Muscle of leg (tissue), 11 donors: ENCODE results near the gene LY9. TPM values are rescaled to one million over a fixed set of nuclear protein-coding genes. Genes with fewer than 3 reads are reported as not detected.

Source experiments
- DNase-seq: peaks from one replicate; pipeline ENCODE4 v3.0.0; 2013
- H3K27ac ChIP-seq: one replicate; pipeline ENCODE4 v1.5.1; 2013; ENCODE audit warnings: mild to moderate bottlenecking, low read length, control low read depth
- H3K27me3 ChIP-seq: one replicate; pipeline ENCODE4 v1.6.1; 2013; ENCODE audit warnings: low read length; ENCODE audit not compliant: control insufficient read depth, insufficient read depth
- H3K36me3 ChIP-seq: one replicate; pipeline ENCODE4 v1.6.1; 2013; ENCODE audit warnings: low read length; ENCODE audit not compliant: control insufficient read depth, insufficient read depth
- H3K4me1 ChIP-seq: one replicate; pipeline ENCODE4 v1.6.1; 2013; ENCODE audit warnings: low read length; ENCODE audit not compliant: control insufficient read depth, insufficient read depth
- H3K4me3 ChIP-seq: one replicate; pipeline ENCODE4 v1.5.1; 2013; ENCODE audit warnings: low read length, control low read depth
- H3K9me3 ChIP-seq: replicated peaks from 2 replicates; pipeline ENCODE4 v1.6.1; 2013; ENCODE audit warnings: low read depth, low read length; ENCODE audit not compliant: control insufficient read depth
- WGBS: methylation state at CpG from one replicate; pipeline ENCODE4 v1.1.5; 2013; ENCODE audit warnings: missing lambda C conversion rate; ENCODE audit not compliant: insufficient coverage; 5-methylcytosine and 5-hydroxymethylcytosine counted together
- polyA plus RNA-seq, 8 donors: library from polyadenylated mRNA; unstranded; fragments of 120-200 nt; gene quantifications; one replicate each; pipeline versions ENCODE4 v1.2.1 to v1.2.3, GENCODE V29; 2013; ENCODE audit warnings: inconsistent platforms in 1 of 8, low replicate concordance in 1 of 8; ENCODE audit not compliant: insufficient read length in 8 of 8, insufficient read depth in 1 of 8
- total RNA-seq: library from RNA; stranded (reverse); fragments of 120-200 nt; gene quantifications from one replicate; pipeline ENCODE4 v1.2.4, GENCODE V29; 2013

The LY9 gene
- total and polyA plus RNA-seq, 9 donors = 0.08 to 0.42 (median 0.16) TPM; not detected in 1

DNA sequence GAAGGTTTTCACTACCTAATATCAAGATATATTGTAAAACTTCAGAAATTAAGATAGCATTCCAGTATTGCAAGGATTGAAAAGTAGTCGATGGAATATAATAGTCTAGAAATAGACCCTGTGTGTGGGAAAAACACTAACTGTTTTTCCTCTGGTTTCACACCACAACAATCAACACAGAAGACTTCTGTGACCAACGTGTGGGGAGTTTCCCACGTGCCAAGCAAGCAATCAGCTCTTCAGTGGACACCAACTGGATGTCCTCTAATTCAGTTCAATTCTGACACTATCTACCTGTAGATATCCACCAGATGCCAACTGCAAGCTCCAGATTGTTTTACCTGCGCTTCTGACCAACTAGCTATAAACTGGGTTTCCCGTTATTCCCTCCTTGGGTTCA lies 54.6 kb downstream of the LY9 start:
- DNase-seq = no peak
- no peak overlapping the region for H3K27ac ChIP-seq
- WGBS = 50% methylated on average over 2 of the region's 5 CpGs
- no peaks in the 10 kb centered on the region for H3K4me1 ChIP-seq
- no peaks in the 10 kb centered on the region for H3K9me3 ChIP-seq
- H3K36me3 ChIP-seq = no peaks in the 10 kb centered on the region
- no peak overlapping the region for H3K4me3 ChIP-seq
- no peaks in the 10 kb centered on the region for H3K27me3 ChIP-seq

- WGBS = 86% methylated on average over 4 of the region's 8 CpGs
- H3K9me3 ChIP-seq = no peaks in the 10 kb centered on the region
Measured at GRCh38 chr1:160850993-160851392, 55.0 kb downstream of the LY9 start.

DNA sequence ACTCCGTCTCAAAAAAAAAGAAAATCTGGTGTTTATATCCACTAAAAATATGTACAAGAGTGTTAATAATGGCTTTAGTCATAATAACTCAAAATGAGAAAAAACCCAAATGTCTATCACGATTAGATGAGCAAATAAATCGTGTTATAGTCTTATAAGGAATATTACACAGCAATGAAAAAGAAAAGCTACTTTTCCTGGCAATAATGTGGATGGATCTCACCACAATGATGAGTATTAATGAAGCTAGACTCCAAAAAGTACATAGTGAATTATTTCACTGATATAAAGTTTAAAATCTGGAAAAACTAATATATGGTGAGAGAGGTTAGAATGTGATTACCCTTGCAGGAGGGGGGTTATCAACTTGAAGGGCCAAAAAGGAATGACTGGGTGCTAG lies 57.0 kb downstream of the LY9 start:
- H3K27ac ChIP-seq = no peak overlapping the region
- H3K9me3 ChIP-seq = no peaks in the 10 kb centered on the region
- H3K4me1 ChIP-seq = no peaks in the 10 kb centered on the region
- DNase-seq = no peak
- whole genome bisulfite sequencing = no CpG with 5 or more reads among the region's 3 CpGs
- H3K4me3 ChIP-seq = no peak overlapping the region
- no peaks in the 10 kb centered on the region for H3K36me3 ChIP-seq
- H3K27me3 ChIP-seq = no peaks in the 10 kb centered on the region

More at GRCh38 chr1:160850993-160851392, 55.0 kb downstream of the LY9 start:
- Histone ChIP-seq H3K27me3 (no peaks in the 10 kb centered on the region), H3K36me3 (no peaks in the 10 kb centered on the region), H3K27ac (no peak overlapping the region), H3K4me3 (no peak overlapping the region), H3K4me1 (no peaks in the 10 kb centered on the region)
- no peak for DNase-seq

- Histone ChIP-seq H3K4me3 (no peak overlapping the region), H3K9me3 (no peaks in the 10 kb centered on the region), H3K36me3 (no peaks in the 10 kb centered on the region), H3K4me1 (no peaks in the 10 kb centered on the region), H3K27me3 (no peaks in the 10 kb centered on the region), H3K27ac (no peak overlapping the region)
- WGBS = 55% methylated on average over 2 of the region's 2 CpGs
- no peak for DNase-seq
Measured at GRCh38 chr1:160853754-160854153, 57.8 kb downstream of the LY9 start.

DNA sequence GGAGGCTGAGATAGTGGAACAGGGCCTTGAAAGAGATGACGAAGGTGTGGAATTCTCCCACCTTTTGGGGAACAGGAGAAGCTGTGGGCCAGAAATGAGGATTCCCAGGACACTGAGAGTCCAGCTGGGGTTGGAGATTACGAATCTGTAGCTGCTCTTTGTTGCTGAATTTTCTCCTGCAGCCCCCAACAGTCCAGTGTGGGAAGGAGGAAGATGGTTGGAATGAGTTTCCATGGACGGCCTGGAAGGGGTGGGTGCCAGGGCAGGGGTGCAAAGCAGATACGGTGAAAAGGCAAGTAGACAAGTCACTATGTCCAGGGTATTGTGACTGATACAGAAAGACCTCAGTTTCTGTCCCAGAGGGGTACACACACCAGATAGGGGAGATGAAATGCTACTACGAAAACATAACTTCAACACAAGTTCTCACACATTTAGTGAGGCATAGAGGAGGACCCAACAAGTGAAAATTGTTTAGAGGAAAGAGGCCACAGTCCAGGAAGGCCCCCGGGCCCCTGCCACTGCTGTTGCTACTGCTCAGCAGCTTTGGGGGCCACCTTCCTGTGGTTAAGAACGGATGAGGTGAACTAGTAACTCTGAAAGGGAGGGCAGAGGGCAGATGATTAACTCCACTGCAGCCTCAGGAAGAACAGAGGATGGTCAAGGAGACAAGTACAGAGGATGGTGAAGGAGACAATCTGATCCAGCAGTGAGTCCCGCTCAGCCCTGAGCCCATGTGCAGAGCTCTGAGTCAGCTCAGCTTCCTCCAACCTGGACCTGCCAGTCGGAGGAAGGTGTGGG lies 59.4 kb downstream of the LY9 start:
- Histone ChIP-seq H3K36me3 (no peaks in the 10 kb centered on the region), H3K4me1 (no peaks in the 10 kb centered on the region), H3K27me3 (no peaks in the 10 kb centered on the region), H3K4me3 (no peak overlapping the region), H3K27ac (no peak overlapping the region), H3K9me3 (no peaks in the 10 kb centered on the region)
- WGBS = 73% methylated on average over 5 of the region's 9 CpGs
- no peak for DNase-seq

DNA sequence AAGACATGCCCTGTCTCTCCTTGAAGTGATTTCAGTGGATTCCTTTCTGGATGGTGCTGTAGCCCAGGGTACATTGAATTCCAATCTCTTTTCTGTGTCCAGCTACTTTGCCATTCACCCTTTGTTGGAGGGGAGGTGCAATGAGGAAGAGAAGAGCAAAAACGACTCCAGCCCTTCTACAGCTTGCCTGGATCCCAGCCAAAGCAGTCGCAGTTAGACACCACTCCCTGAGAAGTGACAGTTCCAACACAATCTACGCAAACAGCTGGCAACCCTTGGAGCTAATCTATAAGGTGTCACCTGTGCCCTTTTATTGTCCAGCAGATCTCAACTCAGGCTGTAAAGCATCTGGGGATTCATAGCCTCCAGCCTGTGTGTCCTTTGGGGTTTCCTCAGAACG lies 62.1 kb downstream of the LY9 start:
- Histone ChIP-seq H3K9me3 (no peaks in the 10 kb centered on the region), H3K4me3 (no peak overlapping the region), H3K4me1 (no peaks in the 10 kb centered on the region), H3K27me3 (no peaks in the 10 kb centered on the region), H3K27ac (no peak overlapping the region), H3K36me3 (no peaks in the 10 kb centered on the region)
- DNase-seq = peak; percentile 43
- no CpG with 5 or more reads among the region's 4 CpGs for WGBS

- Histone ChIP-seq H3K4me3 (no peak overlapping the region), H3K9me3 (no peaks in the 10 kb centered on the region), H3K4me1 (no peaks in the 10 kb centered on the region), H3K27me3 (no peaks in the 10 kb centered on the region), H3K36me3 (no peaks in the 10 kb centered on the region), H3K27ac (no peak overlapping the region)
- 60% methylated on average over 1 of the region's 3 CpGs for whole genome bisulfite sequencing
- DNase-seq = no peak
Measured at GRCh38 chr1:160858507-160858906, 62.5 kb downstream of the LY9 start.

DNA sequence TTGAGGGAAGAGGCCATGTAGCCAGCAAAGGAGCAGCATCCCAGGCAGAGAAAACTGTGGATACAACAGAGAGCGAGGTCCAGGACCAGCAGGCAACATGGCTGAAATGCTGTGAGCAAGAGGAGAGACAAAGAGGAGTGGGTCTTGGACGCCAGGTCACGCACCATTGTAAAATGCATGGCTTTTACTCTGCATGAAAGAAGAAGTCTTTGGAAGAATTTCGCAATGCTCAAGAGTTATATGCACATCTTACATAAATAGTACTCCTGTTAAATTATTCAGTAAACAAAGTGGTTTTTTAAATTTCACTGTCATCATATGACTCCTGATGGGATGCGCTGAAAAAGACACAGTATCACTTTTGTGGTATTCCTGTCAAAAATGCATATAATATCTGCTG lies 63.2 kb downstream of the LY9 start:
- DNase-seq = peak; percentile 23
- Histone ChIP-seq H3K27ac (no peak overlapping the region), H3K4me3 (no peak overlapping the region), H3K27me3 (no peaks in the 10 kb centered on the region), H3K36me3 (no peaks in the 10 kb centered on the region), H3K4me1 (no peaks in the 10 kb centered on the region), H3K9me3 (no peaks in the 10 kb centered on the region)
- WGBS = 93% methylated on average over 1 of the region's 5 CpGs

- no peaks in the 10 kb centered on the region for H3K9me3 ChIP-seq
- no peak overlapping the region for H3K4me3 ChIP-seq
- WGBS = 72% methylated on average over 3 of the region's 5 CpGs
- no peak overlapping the region for H3K27ac ChIP-seq
- no peaks in the 10 kb centered on the region for H3K36me3 ChIP-seq
- H3K4me1 ChIP-seq = no peaks in the 10 kb centered on the region
- H3K27me3 ChIP-seq = no peaks in the 10 kb centered on the region
- no peak for DNase-seq
Measured at GRCh38 chr1:160860840-160861505, 65.0 kb downstream of the LY9 start.

DNA sequence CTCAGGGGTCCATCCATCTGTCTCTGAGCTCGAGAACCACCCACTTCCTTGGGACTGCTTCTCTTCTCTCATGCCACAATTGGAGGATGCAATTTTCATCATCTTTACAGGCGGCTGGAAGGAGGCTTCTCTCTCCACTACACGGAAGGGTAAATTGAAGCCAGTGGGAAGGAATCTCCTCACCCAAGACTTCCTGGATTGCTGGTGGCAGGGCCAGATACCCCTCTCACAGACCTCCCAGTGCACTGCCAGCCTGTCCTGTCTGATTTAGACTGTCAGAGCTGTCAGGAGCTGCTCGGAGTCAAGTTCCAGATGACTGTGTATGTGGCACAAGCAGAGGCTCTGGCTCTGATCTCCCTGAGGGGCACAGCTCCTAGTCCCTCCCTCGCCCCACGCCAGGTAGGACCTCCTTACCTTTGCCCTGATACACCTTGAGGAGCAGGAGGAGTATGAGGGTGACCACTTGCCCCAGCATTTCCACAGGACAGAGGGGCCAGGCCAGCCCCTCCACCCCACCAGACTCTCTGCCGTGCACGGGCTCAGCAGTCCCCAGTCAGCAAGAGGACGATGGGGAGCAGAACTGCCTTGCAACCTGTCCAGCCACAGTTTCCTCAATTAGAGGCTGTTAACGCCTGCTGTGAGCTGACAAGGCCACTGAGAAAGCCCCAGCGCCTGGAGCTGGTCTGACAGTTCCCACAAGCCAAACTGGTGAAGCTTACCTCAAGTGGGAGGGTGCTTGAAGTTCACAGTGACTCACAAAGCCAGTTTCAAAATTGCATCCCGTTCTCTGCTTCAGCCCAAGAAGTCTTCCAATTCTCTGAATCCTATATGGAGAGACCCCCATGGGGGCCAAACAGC lies 66.5 kb downstream of the LY9 start, which contains the start of gene CD244:
TSS of gene CD244 (minus strand) at position 685 of the 858 bp plus-strand sequence. CDS start at position 475, 210 bp downstream.
- Histone ChIP-seq H3K4me3 (no peak within 1 kb of the TSS), H3K27ac (no peak within 1 kb of the TSS), H3K27me3 (no peaks in the 10 kb centered on the region), H3K4me1 (no peaks in the 10 kb centered on the region), H3K9me3 (no peaks in the 10 kb centered on the region), H3K36me3 (no peaks in the 10 kb centered on the region)
- peak; percentile 17 for DNase-seq
- WGBS = 21% methylated on average over 8 of the region's 12 CpGs
